ENCODE data around the gene CAPN7. TPM values are rescaled to one million over a fixed set of nuclear protein-coding genes. Genes with fewer than 3 reads are reported as not detected.

The CAPN7 gene
- total RNA-seq, 1 experiment from 2014 or later, result 20.8 TPM

GRCh38 chr3:15198686-15199085, 7.4 kb upstream of the CAPN7 start:
- no peak for DNase-seq (ENCODE audit: low read depth)

- DNase-seq (ENCODE audit: low read depth), result no peak
These were observed 6.4 kb upstream of the CAPN7 start for GRCh38 chr3:15199493-15200105.

- peak; percentile 49 for DNase-seq (ENCODE audit: low read depth)
These were observed 2.0 kb upstream of the CAPN7 start for GRCh38 chr3:15204005-15204404.

- DNase-seq (ENCODE audit: low read depth), result no peak
These were observed 538 bp upstream of the CAPN7 start for GRCh38 chr3:15205482-15205933.

- peak; percentile 47 for DNase-seq (ENCODE audit: low read depth)
These were observed 873 bp downstream of the CAPN7 start for GRCh38 chr3:15206662-15207576.

DNA sequence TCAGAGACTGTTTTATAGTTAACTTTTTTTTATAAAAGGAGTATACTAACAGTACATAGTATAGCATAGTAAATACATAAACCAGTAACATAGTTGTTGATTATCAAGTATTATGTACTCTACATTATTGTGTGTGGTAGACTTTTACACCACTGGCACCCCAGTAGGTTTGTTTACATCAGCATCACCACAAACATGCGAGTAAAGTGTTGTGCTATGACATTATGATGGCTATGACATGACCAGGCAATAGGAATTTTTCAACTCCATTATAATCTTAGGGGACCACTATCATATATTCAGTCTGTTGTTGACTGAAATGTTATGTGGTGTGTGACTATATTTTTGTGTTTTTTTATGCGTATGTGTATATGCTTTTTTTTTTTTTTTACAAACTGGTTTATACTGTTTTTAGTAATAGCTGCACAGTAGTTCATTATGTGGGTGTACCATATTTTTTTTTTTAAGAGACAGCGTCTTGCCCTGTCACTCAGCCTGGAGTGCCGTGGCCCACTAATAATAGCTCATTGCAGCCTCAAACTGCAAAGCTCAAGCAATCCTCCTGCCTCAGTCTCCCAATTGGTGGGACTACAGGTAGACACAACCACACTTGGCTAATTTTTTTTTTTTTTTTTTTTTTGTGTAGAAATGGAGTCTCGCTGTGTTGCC, 1.9 kb downstream of the CAPN7 start:
- no peak for DNase-seq (ENCODE audit: low read depth)

GRCh38 chr3:15211937-15212336, 5.9 kb downstream of the CAPN7 start:
- no peak for DNase-seq (ENCODE audit: low read depth)

DNA sequence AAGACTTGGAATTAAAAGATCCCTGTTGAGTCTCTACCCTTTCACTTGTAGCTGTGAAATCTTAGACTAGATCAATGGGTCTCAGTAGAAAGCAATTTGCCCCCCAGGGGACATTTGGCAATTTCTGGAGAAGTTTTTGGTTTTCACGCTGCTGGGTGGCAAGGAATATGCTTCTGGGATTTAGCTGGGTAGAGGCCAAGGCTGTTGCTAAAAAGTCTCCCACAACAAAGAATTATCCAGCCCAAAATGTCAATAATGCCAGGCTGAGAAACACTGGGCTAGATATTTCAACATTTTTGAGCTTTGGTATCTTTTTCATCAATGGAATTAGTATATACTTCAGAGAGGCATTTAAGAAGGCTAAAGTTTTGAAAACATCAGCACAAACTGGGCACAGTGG, 8.7 kb downstream of the CAPN7 start:
- DNase-seq (ENCODE audit: low read depth), result no peak

- no peak for DNase-seq (ENCODE audit: low read depth)
These were observed 9.9 kb downstream of the CAPN7 start for GRCh38 chr3:15215996-15216395.

GRCh38 chr3:15216501-15216900, 10.5 kb downstream of the CAPN7 start:
- DNase-seq (ENCODE audit: low read depth), result no peak

DNA sequence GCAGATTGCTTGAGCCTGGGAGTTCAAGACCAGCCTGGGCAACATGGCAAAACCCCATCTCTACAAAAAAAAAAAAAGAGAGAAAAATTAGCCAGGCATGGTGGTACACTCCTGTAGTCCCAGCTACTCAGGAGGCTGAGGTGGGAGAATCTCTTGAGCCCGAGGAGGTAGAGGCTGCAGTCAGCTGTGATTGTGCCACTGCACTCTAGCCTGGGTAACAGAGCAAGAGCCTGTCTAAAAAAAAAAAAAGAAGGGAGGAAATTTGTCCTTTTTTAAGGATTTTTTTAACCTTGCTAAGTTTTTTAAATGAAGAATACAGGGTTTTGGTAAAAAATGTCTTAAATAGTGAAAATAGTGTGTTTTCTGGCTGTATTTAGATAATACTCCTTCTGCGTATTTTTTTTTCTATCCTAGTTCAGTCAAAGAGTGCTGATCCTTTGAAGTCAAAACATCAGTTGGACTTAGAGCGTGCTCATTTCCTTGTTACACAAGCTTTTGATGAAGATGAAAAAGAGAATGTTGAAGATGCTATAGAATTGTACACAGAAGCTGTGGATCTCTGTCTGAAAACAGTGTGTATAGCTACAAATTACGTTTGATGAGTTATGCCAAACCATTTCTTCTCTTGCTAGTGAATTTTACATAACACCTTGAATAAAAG, 11.1 kb downstream of the CAPN7 start:
- DNase-seq (ENCODE audit: low read depth), result no peak

DNA sequence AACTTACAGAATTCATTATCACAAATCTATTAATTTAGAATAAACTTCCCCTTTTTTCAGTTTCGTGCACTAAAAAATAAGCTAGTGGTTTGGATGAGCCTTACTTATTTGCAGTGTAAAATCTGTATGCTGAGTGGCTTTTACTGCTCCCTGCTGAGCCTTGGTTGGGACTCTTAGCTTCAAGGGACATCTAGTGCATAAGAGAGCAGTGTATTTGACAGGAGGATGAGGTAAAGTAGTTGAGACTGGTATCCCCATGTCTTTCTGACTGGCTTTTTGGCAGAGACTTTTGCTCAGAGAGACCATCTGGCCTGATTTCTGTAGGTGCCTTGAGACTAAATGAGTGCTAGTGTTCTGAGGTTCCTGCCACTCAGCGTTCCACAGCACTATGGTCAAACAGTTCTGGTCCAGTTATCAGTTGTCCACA, 11.8 kb downstream of the CAPN7 start:
- DNase-seq (ENCODE audit: low read depth), result no peak

GRCh38 chr3:15218689-15219088, 12.6 kb downstream of the CAPN7 start:
- DNase-seq (ENCODE audit: low read depth), result no peak

DNA sequence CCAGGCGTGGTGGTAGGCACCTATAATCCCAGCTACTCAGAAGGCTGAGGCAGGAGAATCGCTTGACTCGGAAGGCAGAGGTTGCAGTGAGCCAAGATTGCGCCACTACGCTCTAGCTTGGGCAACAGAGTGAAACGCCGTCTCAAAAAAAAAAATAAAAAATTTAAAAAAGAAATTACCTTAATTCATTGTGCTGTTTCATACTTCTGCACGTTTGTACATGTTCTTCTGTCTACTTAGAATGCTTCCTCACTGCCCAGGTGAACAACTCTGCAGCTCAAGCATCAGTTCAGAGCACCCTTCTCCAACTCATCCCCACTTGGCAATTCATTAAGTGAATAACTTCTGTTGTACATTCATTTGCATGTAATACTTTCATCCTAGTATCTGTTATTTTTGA, 14.0 kb downstream of the CAPN7 start:
- DNase-seq (ENCODE audit: low read depth), result no peak

DNA sequence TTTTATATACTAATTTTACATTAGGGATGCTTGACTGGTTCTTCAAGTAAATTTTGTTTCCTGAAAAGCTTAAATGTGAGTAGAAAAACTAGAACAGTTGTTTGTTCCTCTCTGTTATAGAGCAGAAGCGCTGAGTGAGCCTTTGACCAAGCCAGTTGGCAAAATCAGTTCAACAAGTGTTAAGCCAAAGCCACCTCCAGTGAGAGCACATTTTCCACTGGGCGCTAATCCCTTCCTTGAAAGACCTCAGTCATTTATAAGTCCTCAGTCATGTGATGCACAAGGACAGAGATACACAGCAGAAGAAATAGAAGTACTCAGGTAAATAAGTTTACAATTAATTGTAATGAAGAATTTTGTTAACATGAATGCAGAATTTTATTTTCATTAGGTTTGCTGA, 14.6 kb downstream of the CAPN7 start:
- no peak for DNase-seq (ENCODE audit: low read depth)

DNA sequence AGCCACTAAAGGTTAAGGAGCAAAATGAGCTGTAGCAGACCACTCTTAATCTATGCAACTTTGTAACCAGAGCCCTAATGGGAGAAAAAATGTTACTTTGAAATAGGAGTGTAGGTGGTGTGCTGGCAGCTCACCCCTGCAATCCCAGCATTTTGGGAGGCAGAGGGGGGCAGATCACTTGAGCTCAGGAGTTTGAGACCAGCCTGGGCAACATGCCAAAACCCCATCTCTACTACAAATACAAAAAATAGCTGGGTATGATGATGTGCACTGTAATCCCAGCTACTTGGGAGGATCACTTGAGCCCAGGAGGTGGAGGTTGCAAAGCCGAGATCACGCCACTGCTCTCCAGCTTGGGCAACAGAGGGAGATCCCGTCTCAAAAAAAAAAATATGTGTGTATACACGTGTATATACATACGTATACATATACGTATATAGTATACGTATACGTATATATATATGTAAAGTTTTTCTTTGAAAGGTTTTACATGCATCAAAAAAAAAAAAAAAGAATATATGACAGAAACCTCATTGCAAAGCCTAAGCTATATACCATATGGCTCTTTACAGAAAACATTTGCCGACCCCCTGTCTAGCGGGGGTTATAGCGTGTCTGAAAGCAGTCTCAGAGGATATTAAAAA, 15.7 kb downstream of the CAPN7 start:
- DNase-seq (ENCODE audit: low read depth), result no peak

GRCh38 chr3:15223685-15224572, 17.9 kb downstream of the CAPN7 start:
- DNase-seq (ENCODE audit: low read depth), result no peak

DNA sequence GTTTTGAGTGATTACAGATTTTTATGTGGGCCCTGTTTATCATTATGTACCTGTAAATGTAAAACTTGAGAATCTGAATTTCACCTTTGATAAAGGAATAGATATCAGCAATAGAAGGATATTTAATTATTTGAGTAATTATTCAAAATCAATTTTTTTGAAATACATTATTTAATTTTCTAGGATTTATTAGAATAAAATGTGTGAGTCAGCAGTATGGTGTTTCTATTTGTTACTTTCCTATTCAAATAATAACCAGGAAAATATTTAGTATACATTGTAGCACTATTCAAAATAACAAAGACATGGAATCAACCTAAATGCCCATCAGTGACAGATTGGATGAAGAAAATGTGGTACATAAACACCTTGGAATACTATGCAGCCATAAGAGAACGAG, 22.1 kb downstream of the CAPN7 start:
- no peak for DNase-seq (ENCODE audit: low read depth)

- no peak for DNase-seq (ENCODE audit: low read depth)
These were observed 23.2 kb downstream of the CAPN7 start for GRCh38 chr3:15229262-15229661.

DNA sequence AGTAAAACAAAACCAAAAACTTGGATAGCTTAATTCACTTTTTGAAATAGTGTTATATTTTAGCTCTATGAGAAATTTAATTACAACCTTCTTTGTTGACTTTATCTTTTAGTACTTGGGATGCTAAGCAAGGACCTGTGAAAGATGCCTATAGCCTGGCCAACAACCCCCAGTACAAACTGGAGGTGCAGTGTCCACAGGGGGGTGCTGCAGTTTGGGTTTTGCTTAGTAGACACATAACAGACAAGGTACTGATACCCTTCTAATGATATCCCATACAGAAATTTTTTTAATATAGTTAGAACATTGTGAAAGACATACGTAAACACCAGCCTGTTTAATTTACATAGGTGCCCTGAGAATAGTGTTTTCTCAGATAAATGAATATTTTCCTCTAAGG, 35.3 kb downstream of the CAPN7 start:
- peak; percentile 33 for DNase-seq (ENCODE audit: low read depth)
